Fibroblast of lung (primary cell): ENCODE results near the gene TSHZ1.

Source experiments
- EZH2 ChIP-seq: IDR thresholded peaks from 2 replicates; pipeline ENCODE4 v1.5.1; 2012; ENCODE audit warnings: low read length, control low read depth, mild to moderate bottlenecking; ENCODE audit errors: missing control alignments
- TF ChIP-seq, protein P1 (sequence below), 2 donors: IDR thresholded peaks in 1 of 2; conservative IDR thresholded peaks in 1 of 2; 1 replicate in 1 of 2; 2 replicates in 1 of 2; pipeline ENCODE4 v1.5.1; 2011 to 2012; ENCODE audit warnings: low read length in 2 of 2, control low read depth in 1 of 2, inconsistent platforms in 1 of 2, low read depth in 1 of 2, mild to moderate bottlenecking in 1 of 2

GRCh38 chr18:75316223-75316622 lies 105.6 kb downstream of the TSHZ1 start:
- TF ChIP-seq, protein P1, sequence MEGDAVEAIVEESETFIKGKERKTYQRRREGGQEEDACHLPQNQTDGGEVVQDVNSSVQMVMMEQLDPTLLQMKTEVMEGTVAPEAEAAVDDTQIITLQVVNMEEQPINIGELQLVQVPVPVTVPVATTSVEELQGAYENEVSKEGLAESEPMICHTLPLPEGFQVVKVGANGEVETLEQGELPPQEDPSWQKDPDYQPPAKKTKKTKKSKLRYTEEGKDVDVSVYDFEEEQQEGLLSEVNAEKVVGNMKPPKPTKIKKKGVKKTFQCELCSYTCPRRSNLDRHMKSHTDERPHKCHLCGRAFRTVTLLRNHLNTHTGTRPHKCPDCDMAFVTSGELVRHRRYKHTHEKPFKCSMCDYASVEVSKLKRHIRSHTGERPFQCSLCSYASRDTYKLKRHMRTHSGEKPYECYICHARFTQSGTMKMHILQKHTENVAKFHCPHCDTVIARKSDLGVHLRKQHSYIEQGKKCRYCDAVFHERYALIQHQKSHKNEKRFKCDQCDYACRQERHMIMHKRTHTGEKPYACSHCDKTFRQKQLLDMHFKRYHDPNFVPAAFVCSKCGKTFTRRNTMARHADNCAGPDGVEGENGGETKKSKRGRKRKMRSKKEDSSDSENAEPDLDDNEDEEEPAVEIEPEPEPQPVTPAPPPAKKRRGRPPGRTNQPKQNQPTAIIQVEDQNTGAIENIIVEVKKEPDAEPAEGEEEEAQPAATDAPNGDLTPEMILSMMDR (conservative IDR thresholded peaks at IDR 0.05 in 1 of 2, IDR thresholded peaks at IDR 0.05 in 1 of 2; ENCODE audit: low read depth in 1 of 2, low read length in 2 of 2) = no peak
- no peak for TF ChIP-seq EZH2
